GM19324 (cell line): ENCODE measurements around the gene RAD51D.
A peak's percentile ranks its signal among the peaks of the same experiment; 100 is the strongest.
"Not testable (repeated sequence)": the region's sequence is repeated elsewhere in the genome, so short reads cannot be mapped to it uniquely, and the experiment has no call there.

Experiments
- ATAC-seq: cut with Tn5 transposase; IDR thresholded peaks from one replicate; pipeline ENCODE4 v1.9.1; 2021; ENCODE audit warnings: mild to moderate bottlenecking, moderate library complexity; ENCODE audit not compliant: unreplicated experiment, low FRiP score

The RAD51D gene

GRCh38 chr17:35095741-35096140 lies 23.9 kb downstream of the RAD51D start:
- no peak for ATAC-seq

DNA sequence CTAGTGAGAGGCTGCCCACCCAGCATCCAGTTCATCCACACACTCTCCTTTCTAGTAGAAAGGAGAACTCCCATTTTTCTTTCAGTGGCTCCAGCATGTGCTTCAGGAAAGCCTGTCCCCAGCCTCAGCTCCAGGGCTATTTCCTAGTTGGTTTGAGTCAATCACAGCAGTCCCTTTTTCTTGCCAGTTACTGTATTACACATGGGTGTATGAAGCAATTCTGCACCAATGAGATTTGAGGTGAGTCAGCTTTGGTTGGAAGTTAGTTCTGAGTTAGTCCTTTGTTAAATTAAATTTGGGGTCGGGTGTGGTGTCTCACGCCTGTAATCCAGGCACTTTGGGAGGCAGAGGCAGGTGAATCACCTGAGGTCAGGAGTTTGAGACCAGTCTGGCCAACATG lies 24.8 kb downstream of the RAD51D start:
- ATAC-seq, result no peak

GRCh38 chr17:35090707-35091106 lies 29.0 kb downstream of the RAD51D start:
- not testable (repeated sequence) for ATAC-seq

DNA sequence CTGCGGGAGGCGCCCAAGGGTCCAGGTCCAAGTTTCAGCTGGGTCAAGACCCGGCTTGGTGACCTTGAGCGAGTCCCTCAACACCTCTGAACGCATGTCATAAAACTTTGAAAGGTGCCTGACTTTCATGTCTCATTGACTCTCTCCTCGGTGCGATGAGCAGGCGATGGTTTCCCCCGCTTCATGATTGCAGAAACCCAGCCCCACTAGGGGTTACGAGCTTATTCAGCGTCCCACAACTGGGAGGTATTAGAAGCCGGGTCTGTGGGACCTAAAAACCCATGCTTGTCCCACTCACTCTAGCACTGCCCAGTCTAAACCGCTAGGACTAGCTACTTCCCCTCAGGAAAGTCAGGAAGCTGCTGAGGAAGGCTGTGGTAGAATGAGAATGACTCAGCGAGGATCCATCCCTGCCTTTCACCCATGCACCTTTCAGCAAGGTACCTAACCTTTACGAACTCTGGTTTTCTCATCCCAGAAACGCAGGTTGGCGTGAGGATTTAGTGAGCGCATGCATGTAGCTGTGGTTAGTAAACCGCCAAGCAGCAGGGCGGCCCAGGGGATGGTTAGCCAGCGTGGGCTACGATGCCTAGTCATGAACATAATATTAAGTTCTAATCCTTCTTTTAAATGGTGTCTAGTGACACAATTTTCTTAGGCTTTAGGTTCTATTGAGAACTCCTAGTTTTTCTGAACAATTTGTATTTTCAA lies 29.9 kb downstream of the RAD51D start:
- ATAC-seq, result peak; percentile 6

DNA sequence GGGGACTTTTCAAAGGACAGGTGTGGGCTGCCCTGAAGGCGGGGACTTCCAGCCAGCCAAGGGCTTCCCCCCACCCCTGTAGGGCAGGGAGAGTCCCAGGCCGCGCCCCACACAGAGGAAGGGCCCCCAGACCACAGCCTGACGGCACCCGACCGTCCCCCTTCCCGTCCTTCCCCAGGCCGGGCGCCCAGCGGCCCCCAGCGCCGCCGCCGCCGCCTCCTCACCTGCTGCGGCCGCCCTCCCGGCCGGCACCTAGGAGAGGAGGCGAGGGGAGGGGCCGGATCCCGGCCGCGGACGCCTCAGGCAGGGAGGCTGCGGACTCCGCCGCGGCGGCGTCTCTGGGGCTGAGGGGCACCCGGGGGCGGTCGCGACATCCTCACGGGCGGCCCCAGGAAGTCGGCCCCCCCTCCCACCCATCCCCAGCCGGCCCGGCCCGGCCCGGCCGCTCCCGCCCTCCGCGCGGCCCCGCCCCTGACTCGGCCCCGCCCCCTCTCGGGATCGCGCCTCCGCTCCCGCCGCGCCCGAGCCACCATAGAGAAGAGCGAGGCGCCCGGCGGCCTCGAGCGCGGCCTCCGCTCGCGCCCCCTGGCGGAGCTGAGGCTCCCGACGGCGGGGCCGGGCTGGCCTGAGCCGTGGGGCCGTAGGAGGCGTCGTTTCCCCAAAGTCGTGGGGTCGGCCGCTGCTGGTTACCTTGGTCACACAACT lies 30.6 kb downstream of the RAD51D start:
- peak; percentile 82 for ATAC-seq

GRCh38 chr17:35088356-35088880 lies 31.2 kb downstream of the RAD51D start:
- ATAC-seq, result no peak

- no peak for ATAC-seq
Observed at GRCh38 chr17:35087731-35088355, 31.8 kb downstream of the RAD51D start.

- ATAC-seq, result no peak
Observed at GRCh38 chr17:35086931-35087573, 32.6 kb downstream of the RAD51D start.

- ATAC-seq, result no peak
Observed at GRCh38 chr17:35086164-35086563, 33.5 kb downstream of the RAD51D start.

- no peak for ATAC-seq
Observed at GRCh38 chr17:35084987-35085386, 34.7 kb downstream of the RAD51D start.

GRCh38 chr17:35083071-35083470 lies 36.6 kb downstream of the RAD51D start:
- no peak for ATAC-seq

DNA sequence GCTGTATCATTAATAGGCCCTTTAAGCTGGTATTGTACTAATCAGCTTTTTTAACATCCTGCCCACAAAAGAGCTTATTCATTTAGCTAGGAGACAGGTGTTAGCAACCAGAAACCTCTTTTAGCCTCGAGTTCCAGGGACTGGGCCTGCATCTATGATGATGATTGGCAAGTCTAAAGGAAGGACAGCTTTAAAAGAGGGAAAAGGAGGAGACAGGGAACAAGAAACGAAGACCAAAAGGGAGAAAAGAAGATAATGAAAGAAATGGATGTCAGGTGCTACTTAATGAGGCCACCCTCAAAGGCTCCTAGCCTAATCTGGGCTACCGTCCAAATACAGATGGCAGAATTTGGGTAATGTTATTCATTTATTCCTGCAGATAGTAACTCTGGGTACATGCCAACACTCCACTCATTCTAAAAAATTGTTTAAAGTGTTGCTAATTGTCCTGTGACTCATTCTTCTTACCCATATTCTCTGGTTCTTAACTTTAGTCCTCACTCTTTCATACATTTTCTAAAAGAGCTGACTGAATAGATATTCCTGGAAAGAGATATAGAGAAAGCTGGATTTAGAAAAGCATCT lies 37.5 kb downstream of the RAD51D start:
- no peak for ATAC-seq

DNA sequence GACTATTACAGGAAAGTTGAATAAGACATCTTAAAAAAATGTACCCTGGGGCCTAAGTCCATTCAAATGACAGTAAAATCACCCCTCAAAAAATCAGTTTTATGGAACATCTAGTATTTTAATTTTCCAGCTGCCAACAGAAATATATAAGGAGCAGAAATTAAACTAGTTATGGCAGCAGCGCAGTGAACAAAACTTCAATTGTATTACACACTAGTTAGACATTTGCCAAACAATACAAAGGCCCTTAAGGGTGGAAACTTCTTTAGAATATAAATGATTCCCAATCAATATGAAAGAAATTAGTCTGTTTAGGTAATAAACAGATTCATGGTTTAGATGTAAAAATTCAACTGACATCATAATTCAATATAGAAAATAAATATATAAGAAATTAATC lies 38.0 kb downstream of the RAD51D start:
- ATAC-seq, result no peak

DNA sequence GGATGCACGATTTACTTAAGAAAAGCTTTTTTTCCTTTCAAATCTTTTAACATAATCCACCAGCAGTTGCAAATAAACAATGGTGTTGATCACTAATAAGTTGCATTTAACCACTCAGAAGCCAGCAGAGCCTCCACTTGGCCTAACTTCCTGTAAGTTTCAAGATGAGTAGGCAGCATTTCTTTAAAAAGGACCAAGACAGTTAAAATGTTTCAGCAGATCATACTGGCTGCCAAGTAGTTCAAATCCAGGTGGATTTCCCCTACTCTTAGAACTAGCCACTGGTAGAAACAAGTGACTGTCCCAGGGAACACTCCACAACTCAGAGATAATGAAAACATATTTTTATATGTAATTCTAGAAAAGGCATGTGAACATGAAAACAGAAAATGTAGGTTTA lies 39.1 kb downstream of the RAD51D start:
- ATAC-seq, result no peak

- no peak for ATAC-seq
Observed at GRCh38 chr17:35079547-35080423, 39.9 kb downstream of the RAD51D start.

- no peak for ATAC-seq
Observed at GRCh38 chr17:35076874-35077273, 42.8 kb downstream of the RAD51D start.

GRCh38 chr17:35074711-35075707 lies 44.7 kb downstream of the RAD51D start:
- ATAC-seq, result no peak

DNA sequence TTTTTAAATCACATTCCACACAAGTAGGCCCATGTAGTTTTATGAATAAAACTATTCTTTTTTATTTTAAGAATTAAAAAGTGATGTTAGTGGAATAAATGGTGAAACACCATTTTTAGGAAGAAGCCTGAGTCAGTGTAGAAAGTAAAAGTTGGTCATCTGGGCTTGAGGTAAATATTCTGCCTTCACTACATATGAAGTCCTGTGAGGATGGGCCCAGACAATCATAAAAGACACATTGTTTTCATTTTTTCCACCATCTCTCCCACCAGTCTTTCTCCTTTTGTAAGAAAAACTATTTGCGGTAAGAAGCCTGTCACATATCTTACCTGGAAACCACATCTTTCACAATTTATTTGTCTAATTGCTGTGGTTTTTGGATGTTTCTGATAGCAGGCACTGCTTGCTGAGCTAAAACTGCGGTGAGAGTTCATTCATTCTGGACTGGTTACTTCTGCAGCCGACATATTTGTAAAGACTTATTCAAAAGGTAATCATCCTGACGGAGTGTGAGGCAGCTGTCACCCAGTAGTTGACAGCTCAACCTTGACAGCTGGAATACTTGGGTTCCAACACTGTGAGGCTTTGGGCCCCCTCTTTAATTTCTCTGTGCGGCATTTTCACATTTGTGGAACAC lies 45.6 kb downstream of the RAD51D start:
- ATAC-seq, result no peak
